COLO829 (cell line): ENCODE measurements around the gene MAGI2.

Source experiments
- DNase-seq: peaks from one replicate; pipeline ENCODE4 v3.0.0; 2012; ENCODE audit warnings: low spot score

MAGI2 gene

GRCh38 chr7:78175330-78176100, 1278.0 kb downstream of the MAGI2 start:
- no peak for DNase-seq

- no peak for DNase-seq
Observed at GRCh38 chr7:78173666-78174065, 1279.8 kb downstream of the MAGI2 start.

GRCh38 chr7:78172933-78173591, 1280.4 kb downstream of the MAGI2 start:
- no peak for DNase-seq

- DNase-seq, result no peak
Observed at GRCh38 chr7:78172267-78172757, 1281.2 kb downstream of the MAGI2 start.

- no peak for DNase-seq
Observed at GRCh38 chr7:78171398-78171797, 1282.1 kb downstream of the MAGI2 start.

GRCh38 chr7:78170815-78171214, 1282.7 kb downstream of the MAGI2 start:
- DNase-seq, result no peak

- no peak for DNase-seq
Observed at GRCh38 chr7:78169992-78170391, 1283.5 kb downstream of the MAGI2 start.

- DNase-seq, result no peak
Observed at GRCh38 chr7:78168865-78169264, 1284.6 kb downstream of the MAGI2 start.

GRCh38 chr7:78167860-78168259, 1285.6 kb downstream of the MAGI2 start:
- no peak for DNase-seq

- no peak for DNase-seq
Observed at GRCh38 chr7:78165854-78166253, 1287.6 kb downstream of the MAGI2 start.

GRCh38 chr7:78165454-78165853, 1288.0 kb downstream of the MAGI2 start:
- DNase-seq, result no peak

GRCh38 chr7:78164459-78164858, 1289.0 kb downstream of the MAGI2 start:
- DNase-seq, result no peak

GRCh38 chr7:78161781-78162180, 1291.7 kb downstream of the MAGI2 start:
- no peak for DNase-seq

GRCh38 chr7:78159545-78159944, 1293.9 kb downstream of the MAGI2 start:
- DNase-seq, result no peak

GRCh38 chr7:78153285-78153684, 1300.2 kb downstream of the MAGI2 start:
- no peak for DNase-seq

- peak; percentile 93 for DNase-seq
Observed at GRCh38 chr7:78151229-78151628, 1302.2 kb downstream of the MAGI2 start.

- peak; percentile 59 for DNase-seq
Observed at GRCh38 chr7:78149787-78150186, 1303.7 kb downstream of the MAGI2 start.

- DNase-seq, result no peak
Observed at GRCh38 chr7:78148166-78148894, 1305.1 kb downstream of the MAGI2 start.

GRCh38 chr7:78146546-78146945, 1306.9 kb downstream of the MAGI2 start:
- DNase-seq, result no peak

GRCh38 chr7:78143661-78144060, 1309.8 kb downstream of the MAGI2 start:
- DNase-seq, result no peak

- DNase-seq, result peak; percentile 80
Observed at GRCh38 chr7:78141522-78142281, 1311.8 kb downstream of the MAGI2 start.

GRCh38 chr7:78140109-78140508, 1313.4 kb downstream of the MAGI2 start:
- DNase-seq, result peak; percentile 28
